Loucy (cell line): ENCODE data around the gene APOE.

Experiments
- H2AFZ ChIP-seq: fragments of 200-600 bp; sonication (generic); 2 replicates; pipeline ENCODE4 v1.6.0; 2016; ENCODE audit warnings: antibody characterized with exemption, mild to moderate bottlenecking, low read length, moderate library complexity
- H3F3A ChIP-seq: fragments of 200-600 bp; 2 replicates; pipeline ENCODE4 v1.6.0; 2016; ENCODE audit warnings: antibody characterized with exemption, low read depth, mild to moderate bottlenecking
- H3K27me3 ChIP-seq: fragments of 200-600 bp; sonication (generic); 2 replicates; pipeline ENCODE4 v1.6.1; 2014; ENCODE audit warnings: low read length, mild to moderate bottlenecking; ENCODE audit not compliant: insufficient read depth, poor library complexity, severe bottlenecking
- H3K36me3 ChIP-seq: fragments of 200-600 bp; sonication (generic); 2 replicates; pipeline ENCODE4 v1.6.1; 2016; ENCODE audit warnings: low read length; ENCODE audit not compliant: insufficient read depth
- H3K4me1 ChIP-seq: fragments of 200-600 bp; sonication (generic); 2 replicates; pipeline ENCODE4 v1.5.1; 2014; ENCODE audit warnings: low read length, mild to moderate bottlenecking; ENCODE audit not compliant: insufficient read depth, poor library complexity, severe bottlenecking
- H3K4me2 ChIP-seq: fragments of 200-600 bp; sonication (generic); 2 replicates; pipeline ENCODE4 v1.6.0; 2014; ENCODE audit warnings: antibody characterized with exemption, low read length, low read depth, mild to moderate bottlenecking; ENCODE audit not compliant: poor library complexity, severe bottlenecking
- H3K4me3 ChIP-seq: fragments of 200-600 bp; sonication (generic); 2 replicates; pipeline ENCODE4 v1.5.1; 2014; ENCODE audit warnings: low read length, mild to moderate bottlenecking, mixed read lengths; ENCODE audit not compliant: poor library complexity, severe bottlenecking
- H3K79me2 ChIP-seq: fragments of 200-600 bp; sonication (generic); 2 replicates; pipeline ENCODE4 v1.6.1; 2014; ENCODE audit warnings: low read length; ENCODE audit not compliant: insufficient read depth
- H3K9ac ChIP-seq: fragments of 200-600 bp; sonication (generic); 2 replicates; pipeline ENCODE4 v1.6.0; 2014; ENCODE audit warnings: mild to moderate bottlenecking, low read depth, low read length, moderate library complexity; ENCODE audit not compliant: poor library complexity, severe bottlenecking
- H3K9me2 ChIP-seq: fragments of 200-600 bp; sonication (generic); replicated peaks from 2 replicates; pipeline ENCODE4 v1.6.1; 2016; ENCODE audit warnings: low read depth, low read length, mixed read lengths
- H3K9me3 ChIP-seq: fragments of 200-600 bp; sonication (generic); 2 replicates; pipeline ENCODE4 v1.6.1; 2014; ENCODE audit warnings: mild to moderate bottlenecking, antibody characterized with exemption, low read length, low read depth; ENCODE audit not compliant: insufficient read depth
- H4K20me1 ChIP-seq: fragments of 200-600 bp; sonication (generic); 2 replicates; pipeline ENCODE4 v1.6.0; 2014; ENCODE audit warnings: antibody characterized with exemption, low read length, mild to moderate bottlenecking; ENCODE audit not compliant: insufficient read depth, poor library complexity, severe bottlenecking
- EZH2phosphoT487 ChIP-seq: fragments of 200-600 bp; IDR thresholded peaks from 2 replicates; pipeline ENCODE4 v1.6.1; 2018; ENCODE audit warnings: antibody characterized with exemption, mild to moderate bottlenecking, moderate library complexity, borderline replicate concordance
- TF ChIP-seq, protein P1 (sequence below): fragments of 200-600 bp; sonication (generic); conservative IDR thresholded peaks from 2 replicates; pipeline ENCODE4 v1.5.1; 2014; ENCODE audit warnings: mild to moderate bottlenecking, antibody characterized with exemption, low read length

The APOE gene

DNA sequence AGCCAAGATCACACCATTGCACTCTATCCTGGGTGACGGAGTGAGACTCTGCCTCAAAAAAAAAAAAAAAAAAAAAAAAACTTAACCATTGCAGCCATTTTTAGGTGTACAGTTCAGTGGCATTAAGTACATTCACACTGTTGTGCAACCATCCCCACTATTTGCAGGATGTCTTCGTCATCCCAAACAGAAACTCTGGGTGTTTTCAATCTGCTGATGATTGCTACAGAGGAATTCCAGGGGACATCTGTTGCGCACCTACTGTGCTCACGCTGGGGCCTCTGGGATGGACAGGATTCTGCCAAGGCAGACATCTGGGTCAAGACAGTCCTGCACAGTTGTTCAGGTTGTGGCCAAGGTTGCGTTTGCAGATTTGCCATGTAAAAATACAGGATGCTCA lies 34.1 kb downstream of the APOE start:
- Histone ChIP-seq H3K9me3 (no peaks in the 10 kb centered on the region), H3F3A (no peaks in the 10 kb centered on the region), H3K36me3 (no peaks in the 10 kb centered on the region), H3K4me3 (no peak overlapping the region), H2AFZ (no peak overlapping the region), H3K9me2 (no peaks in the 10 kb centered on the region), H3K4me2 (no peak overlapping the region), H3K4me1 (no peaks in the 10 kb centered on the region), H3K79me2 (no peaks in the 10 kb centered on the region), H4K20me1 (no peaks in the 10 kb centered on the region), H3K9ac (no peak overlapping the region), H3K27me3 (no peaks in the 10 kb centered on the region)
- TF ChIP-seq EZH2phosphoT487, result no peak
- TF ChIP-seq, protein P1, sequence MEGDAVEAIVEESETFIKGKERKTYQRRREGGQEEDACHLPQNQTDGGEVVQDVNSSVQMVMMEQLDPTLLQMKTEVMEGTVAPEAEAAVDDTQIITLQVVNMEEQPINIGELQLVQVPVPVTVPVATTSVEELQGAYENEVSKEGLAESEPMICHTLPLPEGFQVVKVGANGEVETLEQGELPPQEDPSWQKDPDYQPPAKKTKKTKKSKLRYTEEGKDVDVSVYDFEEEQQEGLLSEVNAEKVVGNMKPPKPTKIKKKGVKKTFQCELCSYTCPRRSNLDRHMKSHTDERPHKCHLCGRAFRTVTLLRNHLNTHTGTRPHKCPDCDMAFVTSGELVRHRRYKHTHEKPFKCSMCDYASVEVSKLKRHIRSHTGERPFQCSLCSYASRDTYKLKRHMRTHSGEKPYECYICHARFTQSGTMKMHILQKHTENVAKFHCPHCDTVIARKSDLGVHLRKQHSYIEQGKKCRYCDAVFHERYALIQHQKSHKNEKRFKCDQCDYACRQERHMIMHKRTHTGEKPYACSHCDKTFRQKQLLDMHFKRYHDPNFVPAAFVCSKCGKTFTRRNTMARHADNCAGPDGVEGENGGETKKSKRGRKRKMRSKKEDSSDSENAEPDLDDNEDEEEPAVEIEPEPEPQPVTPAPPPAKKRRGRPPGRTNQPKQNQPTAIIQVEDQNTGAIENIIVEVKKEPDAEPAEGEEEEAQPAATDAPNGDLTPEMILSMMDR, result no peak

DNA sequence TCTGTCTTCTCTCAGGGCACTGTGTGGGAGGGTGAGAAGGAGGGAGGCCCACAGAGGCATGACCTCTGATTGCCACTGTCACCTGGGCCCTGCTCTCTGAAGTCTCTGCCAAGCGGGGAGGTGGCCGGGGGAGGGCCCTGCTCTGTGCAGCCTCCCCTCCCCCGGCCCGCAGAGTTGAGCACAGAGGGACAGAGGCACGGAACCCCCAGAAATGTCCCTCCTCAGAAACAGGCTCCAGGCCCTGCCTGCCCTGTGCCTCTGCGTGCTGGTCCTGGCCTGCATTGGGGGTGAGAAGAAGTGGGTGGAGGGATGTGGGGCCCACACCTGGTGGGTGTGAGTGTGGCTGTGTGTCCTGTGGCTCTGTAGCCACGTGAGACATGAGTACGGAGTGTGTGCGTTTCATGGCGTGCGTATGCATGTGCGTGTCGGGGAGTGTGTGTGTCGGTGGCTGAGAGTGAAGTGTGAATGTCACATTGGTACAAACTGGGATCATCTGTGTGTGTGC lies 36.5 kb downstream of the APOE start, which contains the start of gene APOC4:
TSS of gene APOC4 (plus strand) at position 171 of the 505 bp plus-strand sequence. CDS start at position 212, 41 bp downstream.
- no peaks in the 10 kb centered on the region for H3F3A ChIP-seq
- no peak within 1 kb of the TSS for H3K4me2 ChIP-seq
- H3K9me3 ChIP-seq, result no peaks in the 10 kb centered on the region
- no peak within 1 kb of the TSS for H2AFZ ChIP-seq
- TF ChIP-seq EZH2phosphoT487, result no peak
- TF ChIP-seq, protein P1, result no peak
- no peaks in the 10 kb centered on the region for H4K20me1 ChIP-seq
- H3K27me3 ChIP-seq, result no peaks in the 10 kb centered on the region
- H3K4me1 ChIP-seq, result no peaks in the 10 kb centered on the region
- H3K79me2 ChIP-seq, result no peaks in the 10 kb centered on the region
- H3K9ac ChIP-seq, result no peak within 1 kb of the TSS
- H3K9me2 ChIP-seq, result no peaks in the 10 kb centered on the region
- H3K36me3 ChIP-seq, result no peaks in the 10 kb centered on the region
- no peak within 1 kb of the TSS for H3K4me3 ChIP-seq

DNA sequence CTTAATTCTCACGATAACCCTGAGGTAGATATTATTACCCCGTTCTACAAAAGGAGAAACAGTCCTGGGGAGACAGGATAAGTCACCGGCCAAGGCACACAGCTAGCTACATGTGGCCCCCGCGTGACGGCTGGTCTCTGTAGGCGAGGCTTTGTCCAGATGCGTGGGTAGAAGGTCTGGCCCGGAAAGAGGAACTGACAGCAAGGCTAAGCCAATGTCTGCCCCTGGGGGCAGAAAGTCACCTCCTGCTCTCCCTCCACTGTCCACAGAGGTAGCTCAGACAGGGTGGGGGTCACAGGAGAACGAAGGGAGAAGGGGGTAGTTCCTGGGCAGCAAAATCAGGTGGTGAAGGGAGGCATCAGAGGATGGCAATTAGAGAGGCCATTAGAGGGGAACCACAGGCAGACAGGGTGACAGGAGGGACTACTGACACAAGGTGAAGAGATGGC lies 38.2 kb downstream of the APOE start:
- Histone ChIP-seq H3K4me1 (no peaks in the 10 kb centered on the region), H2AFZ (no peak overlapping the region), H3K9ac (no peak overlapping the region), H3K36me3 (no peaks in the 10 kb centered on the region), H3K9me3 (no peaks in the 10 kb centered on the region), H3K9me2 (no peaks in the 10 kb centered on the region), H3K27me3 (no peaks in the 10 kb centered on the region), H4K20me1 (no peaks in the 10 kb centered on the region), H3F3A (no peaks in the 10 kb centered on the region), H3K4me3 (no peak overlapping the region), H3K4me2 (no peak overlapping the region), H3K79me2 (no peaks in the 10 kb centered on the region)
- no peak for TF ChIP-seq EZH2phosphoT487
- TF ChIP-seq, protein P1, result no peak
